Epithelial cell of esophagus (primary cell): ENCODE measurements around the gene ADORA2B.
"Not testable (repeated sequence)": the region's sequence is repeated elsewhere in the genome, so short reads cannot be mapped to it uniquely, and the experiment has no call there.

Experiments
- DNase-seq: peaks from one replicate; pipeline ENCODE4 v3.0.0; 2010; ENCODE audit warnings: low read depth
- H3K4me3 ChIP-seq: 2 replicates; pipeline ENCODE4 v1.5.1; 2011; ENCODE audit warnings: mild to moderate bottlenecking, low read length, control low read depth
- CTCF ChIP-seq: IDR thresholded peaks from 2 replicates; pipeline ENCODE4 v1.5.1; 2011; ENCODE audit warnings: low read depth, mild to moderate bottlenecking, low read length, control low read depth, inconsistent platforms; ENCODE audit not compliant: insufficient read depth; ENCODE audit errors: missing control alignments

Gene ADORA2B

GRCh38 chr17:15971882-15972281 lies 27.0 kb downstream of the ADORA2B start:
- H3K4me3 ChIP-seq, result no peak overlapping the region
- DNase-seq, result no peak
- TF ChIP-seq CTCF, result no peak

GRCh38 chr17:15972497-15972951 lies 27.6 kb downstream of the ADORA2B start:
- no peak for DNase-seq
- no peak overlapping the region for H3K4me3 ChIP-seq
- TF ChIP-seq CTCF, result no peak

GRCh38 chr17:15973016-15973415 lies 28.1 kb downstream of the ADORA2B start:
- H3K4me3 ChIP-seq, result no peak overlapping the region
- TF ChIP-seq CTCF, result no peak
- peak; percentile 19 for DNase-seq

GRCh38 chr17:15973834-15974233 lies 28.9 kb downstream of the ADORA2B start:
- TF ChIP-seq CTCF, result no peak
- DNase-seq, result no peak
- H3K4me3 ChIP-seq, result no peak overlapping the region

- no peak overlapping the region for H3K4me3 ChIP-seq
- DNase-seq, result no peak
Observed at GRCh38 chr17:15977894-15978293, 33.0 kb downstream of the ADORA2B start.

GRCh38 chr17:15978606-15979005 lies 33.7 kb downstream of the ADORA2B start:
- H3K4me3 ChIP-seq, result no peak overlapping the region
- DNase-seq, result no peak

More at GRCh38 chr17:15977894-15978293, 33.0 kb downstream of the ADORA2B start:
- no peak for TF ChIP-seq CTCF

GRCh38 chr17:15979013-15979412 lies 34.1 kb downstream of the ADORA2B start:
- DNase-seq, H3K4me3 ChIP-seq: not testable (repeated sequence)

More at GRCh38 chr17:15978606-15979005, 33.7 kb downstream of the ADORA2B start:
- no peak for TF ChIP-seq CTCF
